ENCODE results near the gene C1orf35.

The C1orf35 gene

GRCh38 chr1:228077565-228078330, 25.4 kb downstream of the C1orf35 start:
- no peak for DNase-seq

- DNase-seq: no peak
These were observed 26.2 kb downstream of the C1orf35 start for GRCh38 chr1:228076796-228077430.

GRCh38 chr1:228075801-228076271, 27.3 kb downstream of the C1orf35 start:
- DNase-seq: no peak

DNA sequence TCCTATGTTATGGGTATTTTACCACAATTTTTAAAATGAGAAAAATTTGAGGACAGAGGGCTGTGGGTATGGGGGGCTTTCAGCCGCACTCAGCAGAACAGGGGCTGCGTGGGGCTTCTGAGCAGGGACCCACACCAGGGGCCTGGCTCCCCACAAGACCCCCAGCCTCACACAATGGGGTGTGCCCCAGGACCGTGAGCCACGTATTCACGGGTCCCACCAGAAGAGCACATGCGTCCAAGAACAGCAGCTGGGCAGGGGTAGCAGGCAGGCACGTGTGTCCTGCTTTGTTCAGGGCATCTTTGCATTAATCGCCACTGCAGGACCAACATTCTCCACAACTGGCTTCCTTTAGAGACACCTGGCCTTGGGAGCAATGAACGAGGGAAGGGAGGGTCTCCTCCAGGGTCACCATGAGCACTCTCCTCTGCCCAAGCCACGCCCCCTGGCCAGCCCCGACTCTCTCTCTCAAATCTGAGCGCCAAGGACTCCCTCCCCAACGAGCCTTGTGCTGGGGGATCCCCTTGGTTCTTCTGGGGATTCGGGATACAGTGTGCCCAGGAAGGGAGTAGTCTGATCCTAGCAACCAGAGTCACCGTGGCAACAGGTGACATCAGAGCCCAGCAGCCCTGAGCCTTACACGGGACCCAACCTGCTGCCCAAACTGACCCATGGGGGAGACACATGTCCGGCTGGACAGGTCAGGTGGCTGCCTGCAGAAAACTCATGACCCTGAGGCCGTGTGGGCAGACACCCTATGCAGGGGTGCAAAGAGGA, 28.0 kb downstream of the C1orf35 start:
- DNase-seq: no peak

DNA sequence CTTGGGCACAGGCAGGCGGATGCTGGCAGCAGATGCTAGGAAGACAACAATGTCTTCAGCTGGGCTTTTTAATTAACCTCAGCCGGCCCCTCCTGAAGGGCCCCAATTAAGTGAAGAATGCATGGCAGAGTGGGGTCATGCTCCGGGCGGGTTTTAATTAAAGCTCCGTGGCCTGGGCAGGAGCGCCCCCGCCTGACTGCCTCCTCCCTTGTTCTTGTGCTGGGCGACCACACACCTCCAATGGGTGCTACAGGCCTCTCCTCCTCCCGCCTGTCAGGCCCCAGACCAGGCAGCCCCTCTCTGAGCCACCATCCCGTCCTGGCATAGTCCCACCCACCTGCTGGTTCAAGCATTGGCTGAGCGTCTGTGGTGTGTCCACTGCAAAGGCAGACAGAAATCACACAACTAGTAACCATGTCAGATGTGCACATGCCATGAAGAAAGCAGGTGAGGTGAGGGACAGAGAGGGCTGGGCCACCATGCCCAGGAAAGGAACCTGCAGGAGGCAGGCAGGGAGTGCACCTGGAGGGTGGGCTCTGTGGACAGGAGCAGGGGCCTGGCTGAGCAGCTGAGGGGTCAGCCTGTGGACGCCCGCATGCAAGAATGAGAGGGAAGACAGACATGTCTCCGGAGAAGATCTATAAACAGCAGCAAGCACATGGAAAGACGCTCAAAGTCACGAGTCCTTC, 29.1 kb downstream of the C1orf35 start:
- no peak for DNase-seq

- no peak for DNase-seq
These were observed 29.9 kb downstream of the C1orf35 start for GRCh38 chr1:228073061-228073856.

DNA sequence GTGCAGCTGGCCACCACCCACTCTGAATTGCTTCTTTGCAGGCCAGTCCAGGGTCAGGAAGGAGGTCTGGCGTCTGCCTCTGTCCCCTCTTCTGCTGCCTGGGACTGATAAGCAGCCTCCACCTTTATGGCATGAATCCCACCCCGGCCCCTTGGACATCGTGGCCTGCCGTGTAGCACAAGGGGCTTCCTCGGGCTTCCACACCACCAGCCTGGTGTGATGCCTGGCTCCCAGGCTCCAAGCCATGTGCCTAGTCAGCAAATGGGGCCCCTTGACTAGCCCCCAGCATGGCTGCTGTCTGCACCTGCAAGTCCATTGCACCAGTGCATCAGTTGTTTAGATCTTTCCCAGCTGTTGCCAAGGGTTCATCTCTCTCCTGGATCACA, 30.5 kb downstream of the C1orf35 start:
- no peak for DNase-seq

- no peak for DNase-seq
These were observed 31.1 kb downstream of the C1orf35 start for GRCh38 chr1:228071839-228072657.

GRCh38 chr1:228070851-228071250, 32.3 kb downstream of the C1orf35 start:
- DNase-seq: no peak

- DNase-seq: no peak
These were observed 33.0 kb downstream of the C1orf35 start for GRCh38 chr1:228070173-228070572.

DNA sequence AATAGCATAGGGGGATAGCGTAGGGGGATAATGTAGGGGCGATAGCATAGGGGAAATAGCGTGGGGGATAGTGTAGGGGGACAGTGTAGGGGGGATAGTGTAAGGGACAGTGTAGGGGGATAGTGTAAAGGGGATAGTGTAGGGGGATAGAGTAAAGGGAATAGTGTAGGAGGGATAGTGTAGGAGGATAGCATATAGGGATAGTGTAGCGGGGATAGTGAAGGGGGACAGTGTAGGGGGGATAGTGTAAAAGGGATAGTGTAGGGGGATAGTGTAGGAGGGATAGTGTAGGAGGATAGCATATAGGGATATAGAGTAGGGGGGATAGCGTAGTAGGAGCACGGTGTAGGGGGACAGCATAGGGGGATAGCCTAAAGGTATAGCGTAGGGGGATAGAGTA, 34.8 kb downstream of the C1orf35 start:
- DNase-seq: no peak

DNA sequence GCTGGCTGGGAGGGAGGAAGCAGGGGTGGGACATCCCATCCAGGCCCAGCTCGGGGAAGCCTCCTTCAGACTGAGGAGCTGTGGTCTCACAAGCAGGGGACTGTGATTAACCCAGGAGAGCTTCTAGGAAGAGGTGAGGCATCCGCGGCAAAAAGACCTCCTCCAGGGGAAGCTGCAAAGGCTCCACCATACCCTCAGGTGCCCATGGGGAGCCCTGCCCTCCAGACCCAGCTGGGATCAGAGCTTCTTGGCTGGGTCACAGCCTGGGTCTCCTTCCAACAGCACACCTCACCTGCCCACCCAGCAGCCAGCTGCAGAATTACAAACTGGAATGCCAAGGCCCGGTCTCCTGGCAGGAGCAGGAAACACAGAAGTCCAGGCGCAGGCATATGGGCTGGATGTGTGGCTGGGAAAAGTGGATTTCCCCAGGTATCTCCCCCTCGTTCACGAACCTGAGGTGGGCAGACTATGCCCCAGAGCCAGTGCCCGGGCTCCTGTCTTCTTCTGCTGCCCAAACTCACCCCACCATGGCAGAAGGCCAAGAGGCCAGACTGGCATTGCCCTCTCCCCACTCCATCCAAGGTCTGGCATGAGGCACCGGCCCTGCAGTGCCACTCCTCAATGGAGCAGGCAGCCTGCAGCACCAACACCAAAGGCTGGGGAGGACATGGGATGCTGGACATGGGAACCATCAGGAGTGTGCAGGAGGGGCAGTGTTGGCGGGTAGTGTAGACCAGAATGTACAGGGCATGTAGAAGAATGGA, 36.1 kb downstream of the C1orf35 start:
- no peak for DNase-seq

DNA sequence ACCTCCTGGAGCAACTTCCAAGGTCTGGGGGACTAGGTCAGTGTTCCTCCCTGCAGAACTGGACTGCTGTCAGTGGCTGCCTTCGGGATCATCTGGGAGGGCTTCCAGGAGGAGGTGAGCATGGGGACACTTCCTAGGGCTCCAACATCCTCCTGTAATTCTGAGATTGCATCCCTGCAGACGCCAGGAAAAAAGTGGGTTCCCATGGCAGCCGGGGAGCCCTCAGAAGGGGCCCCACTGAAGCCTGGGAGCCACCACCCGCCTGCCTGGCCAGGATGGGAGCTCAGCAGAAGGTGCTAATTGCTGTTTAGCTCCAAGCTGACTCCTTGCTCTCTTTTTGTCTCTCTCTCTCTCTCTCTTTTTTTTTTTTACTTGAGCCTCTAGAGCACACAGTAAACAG, 36.7 kb downstream of the C1orf35 start:
- no peak for DNase-seq

DNA sequence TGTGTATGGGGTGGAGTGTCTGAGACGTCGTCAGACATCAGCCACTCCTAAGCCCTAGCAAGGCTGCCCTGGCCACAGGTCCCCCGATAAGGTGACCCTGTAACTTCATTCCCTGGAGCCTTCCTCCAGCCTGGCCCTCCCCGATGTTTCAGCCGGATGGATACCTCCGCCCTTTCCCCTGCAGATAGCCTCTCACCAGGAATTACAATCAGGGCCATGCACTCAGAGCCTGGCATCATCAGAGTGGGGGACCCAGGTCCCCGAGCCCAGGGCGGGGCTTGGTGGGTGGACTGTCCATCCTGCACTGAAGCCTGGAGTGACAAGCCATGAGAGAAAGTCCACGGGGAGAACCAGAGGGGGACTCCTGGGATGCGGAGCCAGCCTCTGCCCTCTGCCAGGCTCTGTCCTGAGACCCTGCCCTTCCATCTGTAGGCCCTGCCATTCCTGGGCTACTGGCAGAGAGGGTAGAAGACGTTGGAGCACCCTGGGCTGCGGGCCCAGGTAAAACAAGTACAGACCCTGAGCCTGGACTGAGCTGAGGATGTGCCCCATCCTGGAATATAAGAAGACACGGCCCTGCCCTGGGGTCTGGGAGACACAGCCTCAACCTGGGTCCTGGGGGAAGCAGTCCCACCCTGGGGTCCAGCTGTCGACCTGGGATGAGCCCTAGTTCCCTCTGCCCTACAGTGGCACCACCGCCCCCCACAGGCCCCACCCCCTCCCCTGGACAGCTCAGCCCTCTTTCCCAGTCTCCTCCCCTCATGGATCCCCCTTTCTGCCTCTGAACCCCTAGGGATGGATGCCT, 37.4 kb downstream of the C1orf35 start:
- DNase-seq: no peak

DNA sequence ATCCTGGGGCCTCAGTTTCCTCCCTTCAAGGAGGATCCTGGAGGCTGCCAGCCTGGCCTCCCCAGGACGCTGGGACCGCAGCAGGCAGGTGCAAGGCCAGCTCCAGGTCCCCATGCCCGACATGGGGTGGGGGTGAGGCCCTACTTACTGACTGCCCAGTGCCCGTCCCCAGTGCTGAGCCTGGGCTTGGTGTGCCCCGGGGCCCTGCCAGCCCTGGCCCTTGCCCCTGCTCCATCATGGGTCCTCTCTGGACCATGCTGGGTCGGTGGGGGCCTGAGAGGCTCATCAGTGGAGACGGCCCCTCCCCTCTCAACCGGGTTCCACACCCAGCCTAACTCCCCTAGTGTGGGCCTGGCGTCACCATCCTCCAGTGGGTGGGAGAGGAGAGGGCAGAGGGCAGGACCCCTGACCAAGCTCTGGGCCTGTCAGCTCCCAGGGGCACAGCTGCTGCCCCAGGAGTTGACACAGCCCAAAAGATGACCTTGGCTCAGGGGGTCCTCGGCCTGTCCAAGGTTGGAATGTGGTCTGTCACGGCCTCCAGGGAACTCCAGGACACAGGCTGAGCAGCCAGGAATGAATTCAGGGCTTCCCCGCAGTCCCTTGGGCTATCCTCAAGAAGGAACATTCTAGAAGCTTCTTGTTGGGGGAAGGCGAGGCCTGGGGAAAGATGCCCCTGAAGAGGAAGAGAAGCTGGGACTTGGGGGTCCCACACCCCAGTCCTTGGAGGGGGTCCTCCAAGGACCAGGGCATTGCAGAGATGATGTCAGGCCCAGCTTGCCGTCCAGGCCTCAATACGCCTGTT, 38.2 kb downstream of the C1orf35 start:
- no peak for DNase-seq

GRCh38 chr1:228064296-228064695, 38.8 kb downstream of the C1orf35 start:
- no peak for DNase-seq

- no peak for DNase-seq
These were observed 39.6 kb downstream of the C1orf35 start for GRCh38 chr1:228063251-228064191.

GRCh38 chr1:228062812-228063211, 40.3 kb downstream of the C1orf35 start:
- DNase-seq: no peak
